Hepatocyte (in vitro differentiated cells): Measurements from ENCODE around the gene CLMP. TPM values are rescaled to one million over a fixed set of nuclear protein-coding genes. Genes with fewer than 3 reads are reported as not detected.

Experiments used
- DNase-seq: peaks from one replicate; pipeline ENCODE4 v3.0.0-alpha.2; 2016; ENCODE audit warnings: low spot score
- H2AFZ ChIP-seq: fragments of 200-600 bp; sonication (generic); 2 replicates; pipeline ENCODE4 v1.6.0; 2016; ENCODE audit warnings: antibody characterized with exemption, mild to moderate bottlenecking
- H3K27ac ChIP-seq: fragments of 200-600 bp; sonication (generic); 2 replicates; pipeline ENCODE4 v1.5.1; 2016; ENCODE audit warnings: mild to moderate bottlenecking
- H3K27me3 ChIP-seq: fragments of 200-600 bp; sonication (generic); 2 replicates; pipeline ENCODE4 v1.6.1; 2016
- H3K36me3 ChIP-seq: fragments of 200-600 bp; sonication (generic); replicated peaks from 2 replicates; pipeline ENCODE4 v1.5.1; 2016; ENCODE audit warnings: low read depth; ENCODE audit not compliant: insufficient read depth
- H3K4me1 ChIP-seq: fragments of 200-600 bp; sonication (generic); 2 replicates; pipeline ENCODE4 v1.5.1; 2016; ENCODE audit warnings: mild to moderate bottlenecking, moderate library complexity; ENCODE audit not compliant: insufficient read depth
- H3K4me2 ChIP-seq: fragments of 200-600 bp; sonication (generic); 2 replicates; pipeline ENCODE4 v1.6.0; 2016
- H3K4me3 ChIP-seq: fragments of 200-600 bp; sonication (generic); 2 replicates; pipeline ENCODE4 v1.5.1; 2016; ENCODE audit warnings: mild to moderate bottlenecking
- H3K79me2 ChIP-seq: fragments of 200-600 bp; sonication (generic); 2 replicates; pipeline ENCODE4 v1.6.0; 2017; ENCODE audit warnings: mild to moderate bottlenecking
- H3K9me2 ChIP-seq: fragments of 200-600 bp; sonication (generic); replicated peaks from 2 replicates; pipeline ENCODE4 v1.6.0; 2017; ENCODE audit warnings: mild to moderate bottlenecking; ENCODE audit not compliant: insufficient read depth
- H3K9me3 ChIP-seq: fragments of 200-600 bp; sonication (generic); 2 replicates; pipeline ENCODE4 v1.5.1; 2016; ENCODE audit warnings: low read depth, mild to moderate bottlenecking
- H4K20me1 ChIP-seq: fragments of 200-600 bp; sonication (generic); 2 replicates; pipeline ENCODE4 v1.6.0; 2016; ENCODE audit warnings: mild to moderate bottlenecking; ENCODE audit not compliant: insufficient read depth, poor library complexity, severe bottlenecking
- CTCF ChIP-seq: fragments of 200-600 bp; sonication (generic); IDR thresholded peaks from 2 replicates; pipeline ENCODE4 v1.5.1; 2016; ENCODE audit warnings: antibody characterized with exemption, mild to moderate bottlenecking; ENCODE audit not compliant: poor library complexity
- EZH2 ChIP-seq: fragments of 200-600 bp; sonication (generic); IDR thresholded peaks from 2 replicates; pipeline ENCODE4 v1.6.1; 2016; ENCODE audit warnings: antibody characterized with exemption, mild to moderate bottlenecking, borderline replicate concordance
- EZH2phosphoT487 ChIP-seq: fragments of 200-600 bp; sonication (generic); IDR thresholded peaks from one replicate; pipeline ENCODE4 v1.6.1; 2018; ENCODE audit warnings: antibody characterized with exemption, mild to moderate bottlenecking, low read depth, moderate library complexity; ENCODE audit not compliant: unreplicated experiment, severe bottlenecking
- WGBS: methylation state at CpG from one replicate; pipeline ENCODE4 v1.1.6; 2016; ENCODE audit warnings: low lambda C conversion rate; ENCODE audit errors: missing lambda C conversion rate; 5-methylcytosine and 5-hydroxymethylcytosine counted together
- polyA plus RNA-seq: library from polyadenylated mRNA; unstranded; fragments of >200 nt; fragmentation: Nextera tagmentation; extraction: Ambion mirVana; gene quantifications from 2 replicates; pipeline ENCODE4 v1.2.1, GENCODE V29; 2016
- total RNA-seq: library from RNA; depleted of rRNA; stranded (reverse); fragments of >200 nt; gene quantifications from 2 replicates; pipeline ENCODE4 v1.2.3, GENCODE V29; 2014

The CLMP gene
- total and polyA plus RNA-seq, 2 experiments from 2014 or later = 23.3 to 59.4 TPM

- 92% methylated on average over 2 of the region's 2 CpGs for WGBS
- no peaks in the 10 kb centered on the region for H3K9me3 ChIP-seq
Measured at GRCh38 chr11:123176785-123177184, 18.3 kb downstream of the CLMP start.

GRCh38 chr11:123174196-123175183 lies 20.6 kb downstream of the CLMP start:
- Histone ChIP-seq H2AFZ (no peak overlapping the region), H3K27ac (peak overlapping the region; percentile 87), H3K36me3 (no peaks in the 10 kb centered on the region), H3K4me1 (peaks cover 13% of the 10 kb centered on the region), H3K79me2 (peaks cover 15% of the 10 kb centered on the region), H3K9me3 (no peaks in the 10 kb centered on the region), H3K27me3 (no peaks in the 10 kb centered on the region), H3K4me3 (no peak overlapping the region), H3K4me2 (peak overlapping the region; percentile 25), H4K20me1 (no peaks in the 10 kb centered on the region), H3K9me2 (no peaks in the 10 kb centered on the region)
- no peak for TF ChIP-seq CTCF
- no peak for TF ChIP-seq EZH2phosphoT487
- TF ChIP-seq EZH2 = no peak
- 45% methylated on average over 7 of the region's 7 CpGs for WGBS
- peak; percentile 59 for DNase-seq

More at GRCh38 chr11:123176785-123177184, 18.3 kb downstream of the CLMP start:
- TF ChIP-seq CTCF (no peak), EZH2 (no peak), EZH2phosphoT487 (no peak)
- DNase-seq = no peak
- Histone ChIP-seq H2AFZ (no peak overlapping the region), H3K4me3 (no peak overlapping the region), H3K4me1 (peaks cover 27% of the 10 kb centered on the region), H4K20me1 (no peaks in the 10 kb centered on the region), H3K27ac (no peak overlapping the region), H3K4me2 (no peak overlapping the region), H3K36me3 (no peaks in the 10 kb centered on the region), H3K27me3 (no peaks in the 10 kb centered on the region), H3K79me2 (peaks cover 25% of the 10 kb centered on the region), H3K9me2 (no peaks in the 10 kb centered on the region)

- H3K4me2 ChIP-seq = no peak overlapping the region
- TF ChIP-seq CTCF (no peak), EZH2 (no peak), EZH2phosphoT487 (no peak)
Measured at GRCh38 chr11:123173856-123174186, 21.2 kb downstream of the CLMP start.

More at GRCh38 chr11:123173856-123174186, 21.2 kb downstream of the CLMP start:
- 98% methylated on average over 3 of the region's 3 CpGs for WGBS
- no peaks in the 10 kb centered on the region for H3K9me2 ChIP-seq
- H3K4me1 ChIP-seq = peaks cover 12% of the 10 kb centered on the region
- H3K27me3 ChIP-seq = no peaks in the 10 kb centered on the region
- H3K4me3 ChIP-seq = no peak overlapping the region
- no peaks in the 10 kb centered on the region for H4K20me1 ChIP-seq
- DNase-seq = no peak
- H3K9me3 ChIP-seq = no peaks in the 10 kb centered on the region
- H2AFZ ChIP-seq = no peak overlapping the region
- H3K79me2 ChIP-seq = peaks cover 11% of the 10 kb centered on the region
- peak overlapping the region; percentile 57 for H3K27ac ChIP-seq
- no peaks in the 10 kb centered on the region for H3K36me3 ChIP-seq
